HCT116 (cell line): ENCODE measurements around the gene RNF169. TPM values are rescaled to one million over a fixed set of nuclear protein-coding genes. Genes with fewer than 3 reads are reported as not detected.

Experiments used
- ATAC-seq: fragments of 200-7000 bp; cut with Tn5 transposase; 2 replicates; pipeline ENCODE4 v1.9.1; 2020; ENCODE audit warnings: mild to moderate bottlenecking, moderate library complexity
- Bru-seq: library from RNA; stranded (reverse); fragments of 400-500 nt; gene quantifications from one replicate; lab custom pipeline; 2021; lab: Mats Ljungman, UMichigan
- BruChase-seq, 2 experiments: library from RNA; stranded (reverse); fragments of 400-500 nt; gene quantifications; one replicate each; lab custom pipeline; 2021; lab: Mats Ljungman, UMichigan
- BruUV-seq: library from RNA; stranded (reverse); fragments of 400-500 nt; replicated peaks from 2 replicates; lab custom pipeline; 2021; lab: Mats Ljungman, UMichigan
- CTCF ChIA-PET: fragments of 300-600 bp; sonication (Branson Sonifier 250); formaldehyde crosslinking; loops from one replicate; lab custom pipeline; 2021; ENCODE audit warnings: antibody characterized with exemption; lab: Charles Lee
- POLR2A ChIA-PET: fragments of 300-600, 350-600 bp; sonication (Branson Sonifier 250); formaldehyde crosslinking; loops from one replicate; lab custom pipeline; 2021; ENCODE audit warnings: antibody characterized with exemption; lab: Charles Lee
- RAD21 ChIA-PET, 2 experiments: fragments of 300-600 bp; sonication (Branson Sonifier 250); formaldehyde crosslinking; loops; one replicate each; lab custom pipeline; 2023; ENCODE audit warnings: low total read pairs in 2 of 2; ENCODE audit not compliant: uncharacterized antibody in 2 of 2, unreplicated experiment in 2 of 2, low non-redundant PET in 1 of 2; lab: Charles Lee
- DNase-seq: peaks from one replicate; pipeline ENCODE4 v3.0.0-alpha.2; 2010; ENCODE audit warnings: low read depth, low spot score
- H2AFZ ChIP-seq: fragments of 200-600 bp; shearing (Covaris generic), sonication (generic); 2 replicates; pipeline ENCODE4 v1.6.1; 2017; ENCODE audit warnings: low read depth, mixed run types, mixed read lengths, antibody characterized with exemption, low read length; ENCODE audit not compliant: poor library complexity, severe bottlenecking
- H3K27ac ChIP-seq: 2 replicates; pipeline ENCODE4 v1.5.1; 2012; ENCODE audit warnings: low read depth, low read length
- H3K27me3 ChIP-seq: fragments of 200-600 bp; sonication (generic); 2 replicates; pipeline ENCODE4 v1.6.1; 2016; ENCODE audit warnings: mixed run types, low read length, mixed read lengths; ENCODE audit not compliant: insufficient read depth
- H3K36me3 ChIP-seq, 2 experiments: fragments of 200-500 bp in 1 of 2; fragments of 200-600 bp in 1 of 2; sonication (Bioruptor generic) in 1 of 2; sonication (generic) in 1 of 2; 2 replicates each; pipeline versions ENCODE4 v1.5.1 to v1.6.1; 2014 to 2016; ENCODE audit warnings: low read length in 2 of 2, inconsistent platforms in 1 of 2, mixed read lengths in 1 of 2, mixed run types in 1 of 2; ENCODE audit not compliant: insufficient read depth in 2 of 2, control insufficient read depth in 1 of 2
- H3K4me1 ChIP-seq, 2 experiments: fragments of 200-600 bp in 1 of 2; sonication (generic) in 1 of 2; 2 replicates each; pipeline versions ENCODE4 v1.5.1 to v1.6.1; 2012 to 2017; ENCODE audit warnings: low read length in 2 of 2, inconsistent platforms in 1 of 2, mild to moderate bottlenecking in 1 of 2, mixed read lengths in 1 of 2, mixed run types in 1 of 2, moderate library complexity in 1 of 2; ENCODE audit not compliant: insufficient read depth in 2 of 2, control insufficient read depth in 1 of 2
- H3K4me2 ChIP-seq: fragments of 200-600 bp; sonication (generic); 2 replicates; pipeline ENCODE4 v1.6.1; 2017; ENCODE audit warnings: mixed run types, low read length, mixed read lengths
- H3K4me3 ChIP-seq, 2 experiments: fragments of 200-600 bp in 1 of 2; sonication (generic) in 1 of 2; replicated peaks in 1 of 2; 2 replicates each; pipeline ENCODE4 v1.5.1; 2011 to 2016; ENCODE audit warnings: low read length in 2 of 2, control low read depth in 1 of 2, low read depth in 1 of 2, mild to moderate bottlenecking in 1 of 2, mixed read lengths in 1 of 2, mixed run types in 1 of 2
- H3K79me2 ChIP-seq: fragments of 200-600 bp; sonication (generic); 2 replicates; pipeline ENCODE4 v1.6.1; 2017; ENCODE audit warnings: mild to moderate bottlenecking, mixed run types, low read length, moderate library complexity, mixed read lengths; ENCODE audit not compliant: insufficient read depth
- H3K9ac ChIP-seq: fragments of 200-600 bp; sonication (generic); 2 replicates; pipeline ENCODE4 v1.6.1; 2016; ENCODE audit warnings: low read length, mixed read lengths
- H3K9me2 ChIP-seq: fragments of 200-600 bp; sonication (generic), shearing (Covaris generic); 2 replicates; pipeline ENCODE4 v1.6.1; 2017; ENCODE audit warnings: mixed run types, mild to moderate bottlenecking, moderate library complexity; ENCODE audit not compliant: insufficient read depth
- H3K9me3 ChIP-seq, 2 experiments: fragments of 200-500 bp in 1 of 2; fragments of 200-600 bp in 1 of 2; sonication (Bioruptor generic) in 1 of 2; sonication (generic) in 1 of 2; 2 replicates each; pipeline ENCODE4 v1.6.1; 2014 to 2017; ENCODE audit warnings: low read length in 2 of 2, mixed read lengths in 2 of 2, inconsistent platforms in 1 of 2, low read depth in 1 of 2, mild to moderate bottlenecking in 1 of 2, mixed run types in 1 of 2, moderate library complexity in 1 of 2; ENCODE audit not compliant: control insufficient read depth in 1 of 2, insufficient read depth in 1 of 2
- H4K20me1 ChIP-seq: fragments of 200-600 bp; sonication (generic), shearing (Covaris generic); 2 replicates; pipeline ENCODE4 v1.6.1; 2017; ENCODE audit warnings: mixed run types, mild to moderate bottlenecking, moderate library complexity; ENCODE audit not compliant: insufficient read depth
- CBX3 ChIP-seq: IDR thresholded peaks from 2 replicates; pipeline ENCODE4 v1.6.1; 2012; ENCODE audit warnings: low read depth
- CEBPB ChIP-seq: IDR thresholded peaks from 2 replicates; pipeline ENCODE4 v1.6.1; 2012; ENCODE audit warnings: low read depth
- EGR1 ChIP-seq: IDR thresholded peaks from 2 replicates; pipeline ENCODE4 v1.6.1; 2012; ENCODE audit warnings: low read depth
- EZH2phosphoT487 ChIP-seq: fragments of 200-600 bp; IDR thresholded peaks from 2 replicates; pipeline ENCODE4 v1.6.1; 2018; ENCODE audit warnings: antibody characterized with exemption, borderline replicate concordance
- POLR2A ChIP-seq: IDR thresholded peaks from 2 replicates; pipeline ENCODE4 v1.7.0; 2011; ENCODE audit warnings: borderline replicate concordance; ENCODE audit not compliant: insufficient read depth, insufficient read length; ENCODE audit errors: extremely low read depth
- POLR2AphosphoS5 ChIP-seq: IDR thresholded peaks from 2 replicates; pipeline ENCODE4 v1.6.1; 2011; ENCODE audit warnings: mild to moderate bottlenecking, low read depth, low read length, moderate library complexity
- SIN3A ChIP-seq: IDR thresholded peaks from 2 replicates; pipeline ENCODE4 v1.6.1; 2012; ENCODE audit warnings: low read depth
- SP1 ChIP-seq: IDR thresholded peaks from 2 replicates; pipeline ENCODE4 v1.6.1; 2012; ENCODE audit warnings: low read depth
- SRF ChIP-seq: IDR thresholded peaks from 2 replicates; pipeline ENCODE4 v1.6.1; 2012; ENCODE audit warnings: low read depth
- TCF7L2 ChIP-seq: IDR thresholded peaks from 2 replicates; pipeline ENCODE4 v1.7.0; 2011; ENCODE audit warnings: borderline replicate concordance, inconsistent platforms; ENCODE audit not compliant: insufficient read depth, insufficient read length; ENCODE audit errors: extremely low read depth
- YY1 ChIP-seq: IDR thresholded peaks from 2 replicates; pipeline ENCODE4 v1.6.1; 2011; ENCODE audit warnings: low read length, low read depth, moderate library complexity, mild to moderate bottlenecking; ENCODE audit not compliant: insufficient replicate concordance; ENCODE audit errors: extremely low read depth
- ZFX ChIP-seq: fragments of 450-650 bp; IDR thresholded peaks from 2 replicates; pipeline ENCODE4 v1.6.1; 2017
- ZNF274 ChIP-seq: fragments of 200-500 bp; sonication (Bioruptor generic); IDR thresholded peaks from 2 replicates; pipeline ENCODE4 v1.6.1; 2014; ENCODE audit warnings: mild to moderate bottlenecking, low read depth, low read length, inconsistent platforms
- intact Hi-C: fragments of 100-400 bp; cut with micrococcal nuclease; formaldehyde crosslinking; loops from 2 replicates; pipeline ENCODE4 v1.10.0; 2022
- long read RNA-seq: library from polyadenylated mRNA; unstranded; transcript quantifications from one replicate; pipeline ENCODE4 v2.0.0, GENCODE V29; 2021; ENCODE audit not compliant: unreplicated experiment
- polyA plus RNA-seq: library from polyadenylated mRNA; unstranded; fragments of >200 nt; gene quantifications from 2 replicates; pipeline ENCODE4 v1.2.1, GENCODE V29; 2012; ENCODE audit warnings: missing spikeins
- total RNA-seq: library from RNA; stranded (reverse); gene quantifications from one replicate; pipeline ENCODE4 v1.2.1, GENCODE V29; 2021; ENCODE audit not compliant: unreplicated experiment
- TF ChIP-seq, protein P1 (sequence below), 3 experiments: fragments of 200-600 bp in 1 of 3; sonication (generic) in 1 of 3; IDR thresholded peaks in 2 of 3; conservative IDR thresholded peaks in 1 of 3; 2 replicates each; pipeline ENCODE4 v1.5.1; 2012 to 2017; ENCODE audit warnings: low read depth in 2 of 3, low read length in 2 of 3, antibody characterized with exemption in 1 of 3, borderline replicate concordance in 1 of 3, control low read depth in 1 of 3, mild to moderate bottlenecking in 1 of 3, mixed read lengths in 1 of 3, mixed run types in 1 of 3, moderate library complexity in 1 of 3; ENCODE audit not compliant: insufficient read depth in 1 of 3
- TF ChIP-seq, protein P2 (sequence below): IDR thresholded peaks from 2 replicates; pipeline ENCODE4 v1.6.1; 2012; ENCODE audit warnings: low read depth
- TF ChIP-seq, protein P3 (sequence below): IDR thresholded peaks from 2 replicates; pipeline ENCODE4 v1.6.1; 2012

Gene RNF169, protein sequence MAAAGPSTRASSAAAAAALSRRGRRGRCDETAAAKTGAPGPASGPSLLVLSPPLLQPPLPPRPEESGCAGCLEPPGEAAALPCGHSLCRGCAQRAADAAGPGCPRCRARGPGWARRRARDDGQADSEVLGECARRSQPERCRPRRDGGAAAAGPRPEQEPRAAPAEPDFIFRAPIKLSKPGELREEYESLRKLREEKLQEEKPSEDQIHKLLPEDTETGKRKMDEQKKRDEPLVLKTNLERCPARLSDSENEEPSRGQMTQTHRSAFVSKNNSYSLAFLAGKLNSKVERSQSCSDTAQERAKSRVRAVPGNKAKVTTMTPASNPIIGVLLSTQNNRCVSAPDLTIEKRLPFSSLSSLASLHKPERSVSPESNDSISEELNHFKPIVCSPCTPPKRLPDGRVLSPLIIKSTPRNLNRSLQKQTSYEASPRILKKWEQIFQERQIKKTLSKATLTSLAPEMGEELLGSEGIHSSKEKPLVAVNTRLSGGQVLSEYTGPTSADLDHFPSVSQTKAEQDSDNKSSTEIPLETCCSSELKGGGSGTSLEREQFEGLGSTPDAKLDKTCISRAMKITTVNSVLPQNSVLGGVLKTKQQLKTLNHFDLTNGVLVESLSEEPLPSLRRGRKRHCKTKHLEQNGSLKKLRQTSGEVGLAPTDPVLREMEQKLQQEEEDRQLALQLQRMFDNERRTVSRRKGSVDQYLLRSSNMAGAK
- total RNA-seq (22.5 TPM), Bru-seq, nascent RNA (percentile 84 among the genes with signal in this experiment), BruChase-seq, experiment 1, labeled RNA remaining after a 6-hour chase (percentile 83 among the genes with signal in this experiment), BruChase-seq, experiment 2, labeled RNA remaining after a 2-hour chase (percentile 83 among the genes with signal in this experiment)
- 6.7 and 8.4 TPM in 2 replicates for polyA plus RNA-seq
- long read RNA-seq, full-length matches to known transcripts, result 4 of 25 reads
- long read RNA-seq, partial matches to known transcripts, result 3 of 25 reads
- long read RNA-seq, other reads (novel, unspliced or antisense), result 18 of 25 reads

- Histone ChIP-seq H3K79me2 (peaks cover 42% of the 10 kb centered on the region), H3K9me2 (no peaks in the 10 kb centered on the region), H3K4me3 (peak within 1 kb of the TSS; percentile 64 to 93), H3K4me1 (peaks cover 5 to 27% of the 10 kb centered on the region in 2 experiments; a peak in 3 of 4 replicates), H3K27ac (peak within 1 kb of the TSS; percentile 95), H3K27me3 (no peaks in the 10 kb centered on the region), H3K9me3 (no peaks in the 10 kb centered on the region), H2AFZ (peak within 1 kb of the TSS; percentile 96), H4K20me1 (peaks cover 4% of the 10 kb centered on the region; the same call in 1 of the 2 replicates), H3K36me3 (no peaks in the 10 kb centered on the region), H3K9ac (peak within 1 kb of the TSS; percentile 87), H3K4me2 (peak within 1 kb of the TSS; percentile 99)
- peak; percentile 98 for ATAC-seq
- DNase-seq, result peak; percentile 87
- TSS peak; percentile 79 for BruUV-seq
- POLR2A ChIA-PET, result interaction anchor here (1.0 kb wide), 1 partner anchor 8 kb away, joined by 4 read pairs; no protein-coding TSS in a partner anchor
- RAD21 ChIA-PET, result no interaction called here
- intact Hi-C loops, result no loop called here
- CTCF ChIA-PET, result interaction anchor here (1.0 kb wide), 1 partner anchor 9 kb away, joined by 5 read pairs; no protein-coding TSS in a partner anchor
- TF ChIP-seq TCF7L2, result no peak
- no peak for TF ChIP-seq CEBPB
- TF ChIP-seq YY1, result peak; percentile 97
- TF ChIP-seq, protein P1, sequence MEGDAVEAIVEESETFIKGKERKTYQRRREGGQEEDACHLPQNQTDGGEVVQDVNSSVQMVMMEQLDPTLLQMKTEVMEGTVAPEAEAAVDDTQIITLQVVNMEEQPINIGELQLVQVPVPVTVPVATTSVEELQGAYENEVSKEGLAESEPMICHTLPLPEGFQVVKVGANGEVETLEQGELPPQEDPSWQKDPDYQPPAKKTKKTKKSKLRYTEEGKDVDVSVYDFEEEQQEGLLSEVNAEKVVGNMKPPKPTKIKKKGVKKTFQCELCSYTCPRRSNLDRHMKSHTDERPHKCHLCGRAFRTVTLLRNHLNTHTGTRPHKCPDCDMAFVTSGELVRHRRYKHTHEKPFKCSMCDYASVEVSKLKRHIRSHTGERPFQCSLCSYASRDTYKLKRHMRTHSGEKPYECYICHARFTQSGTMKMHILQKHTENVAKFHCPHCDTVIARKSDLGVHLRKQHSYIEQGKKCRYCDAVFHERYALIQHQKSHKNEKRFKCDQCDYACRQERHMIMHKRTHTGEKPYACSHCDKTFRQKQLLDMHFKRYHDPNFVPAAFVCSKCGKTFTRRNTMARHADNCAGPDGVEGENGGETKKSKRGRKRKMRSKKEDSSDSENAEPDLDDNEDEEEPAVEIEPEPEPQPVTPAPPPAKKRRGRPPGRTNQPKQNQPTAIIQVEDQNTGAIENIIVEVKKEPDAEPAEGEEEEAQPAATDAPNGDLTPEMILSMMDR (IDR thresholded peaks at IDR 0.05 in 2 of 3, conservative IDR thresholded peaks at IDR 0.05 in 1 of 3; ENCODE audit: borderline replicate concordance in 1 of 3, insufficient read depth in 1 of 3, low read depth in 2 of 3, low read length in 2 of 3), result no peak
- no peak for TF ChIP-seq EGR1
- peak; percentile 84 for TF ChIP-seq POLR2AphosphoS5
- TF ChIP-seq SIN3A, result no peak
- peak; percentile 42 for TF ChIP-seq POLR2A
- TF ChIP-seq CBX3, result no peak
- no peak for TF ChIP-seq ZFX
- TF ChIP-seq, protein P2, sequence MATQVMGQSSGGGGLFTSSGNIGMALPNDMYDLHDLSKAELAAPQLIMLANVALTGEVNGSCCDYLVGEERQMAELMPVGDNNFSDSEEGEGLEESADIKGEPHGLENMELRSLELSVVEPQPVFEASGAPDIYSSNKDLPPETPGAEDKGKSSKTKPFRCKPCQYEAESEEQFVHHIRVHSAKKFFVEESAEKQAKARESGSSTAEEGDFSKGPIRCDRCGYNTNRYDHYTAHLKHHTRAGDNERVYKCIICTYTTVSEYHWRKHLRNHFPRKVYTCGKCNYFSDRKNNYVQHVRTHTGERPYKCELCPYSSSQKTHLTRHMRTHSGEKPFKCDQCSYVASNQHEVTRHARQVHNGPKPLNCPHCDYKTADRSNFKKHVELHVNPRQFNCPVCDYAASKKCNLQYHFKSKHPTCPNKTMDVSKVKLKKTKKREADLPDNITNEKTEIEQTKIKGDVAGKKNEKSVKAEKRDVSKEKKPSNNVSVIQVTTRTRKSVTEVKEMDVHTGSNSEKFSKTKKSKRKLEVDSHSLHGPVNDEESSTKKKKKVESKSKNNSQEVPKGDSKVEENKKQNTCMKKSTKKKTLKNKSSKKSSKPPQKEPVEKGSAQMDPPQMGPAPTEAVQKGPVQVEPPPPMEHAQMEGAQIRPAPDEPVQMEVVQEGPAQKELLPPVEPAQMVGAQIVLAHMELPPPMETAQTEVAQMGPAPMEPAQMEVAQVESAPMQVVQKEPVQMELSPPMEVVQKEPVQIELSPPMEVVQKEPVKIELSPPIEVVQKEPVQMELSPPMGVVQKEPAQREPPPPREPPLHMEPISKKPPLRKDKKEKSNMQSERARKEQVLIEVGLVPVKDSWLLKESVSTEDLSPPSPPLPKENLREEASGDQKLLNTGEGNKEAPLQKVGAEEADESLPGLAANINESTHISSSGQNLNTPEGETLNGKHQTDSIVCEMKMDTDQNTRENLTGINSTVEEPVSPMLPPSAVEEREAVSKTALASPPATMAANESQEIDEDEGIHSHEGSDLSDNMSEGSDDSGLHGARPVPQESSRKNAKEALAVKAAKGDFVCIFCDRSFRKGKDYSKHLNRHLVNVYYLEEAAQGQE, result no peak
- TF ChIP-seq SRF, result no peak
- TF ChIP-seq ZNF274, result no peak
- TF ChIP-seq EZH2phosphoT487, result no peak
- TF ChIP-seq, protein P3, sequence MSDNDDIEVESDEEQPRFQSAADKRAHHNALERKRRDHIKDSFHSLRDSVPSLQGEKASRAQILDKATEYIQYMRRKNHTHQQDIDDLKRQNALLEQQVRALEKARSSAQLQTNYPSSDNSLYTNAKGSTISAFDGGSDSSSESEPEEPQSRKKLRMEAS, result no peak
- 0 out of 2 replicates have a peak, but pooled peaks have one; percentile 18 for TF ChIP-seq SP1
Observed at GRCh38 chr11:74748211-74749126, at the start of gene RNF169. TSS of gene RNF169 (plus strand) at chr11:74748849. CDS start at chr11:74748881, 32 bp downstream.
